MM.1S (cell line): Measurements from ENCODE around the gene MACROD2.

Source experiments
- EZH2phosphoT487 ChIP-seq: fragments of 300-600 bp; sonication (generic); IDR thresholded peaks from 2 replicates; pipeline ENCODE4 v1.6.1; 2018; ENCODE audit warnings: antibody characterized with exemption, low read length
- TF ChIP-seq, protein P1 (sequence below): fragments of 300-600 bp; sonication (generic); IDR thresholded peaks from 2 replicates; pipeline ENCODE4 v1.5.1; 2016; ENCODE audit warnings: antibody characterized with exemption, low read length, mixed read lengths

DNA sequence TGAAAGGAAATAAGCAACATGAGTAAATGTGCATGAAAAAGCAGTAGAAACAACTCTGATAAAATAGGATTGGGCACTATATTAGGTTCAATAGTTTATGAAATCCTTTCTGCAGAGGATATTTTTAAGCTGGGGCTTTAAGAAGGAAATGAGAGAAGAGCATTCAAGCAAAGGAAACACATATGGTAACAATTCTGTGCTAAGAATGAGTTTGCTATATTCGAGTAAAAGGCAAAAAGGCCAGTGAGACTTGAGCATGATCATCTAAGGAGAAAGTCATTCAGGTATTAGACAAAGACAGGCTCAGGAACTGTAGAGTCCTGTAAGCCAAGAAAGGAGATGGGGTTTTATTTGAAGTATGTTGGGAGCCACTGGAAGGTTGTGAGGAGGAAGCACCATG, 729.2 kb downstream of the MACROD2 start:
- TF ChIP-seq, protein P1, sequence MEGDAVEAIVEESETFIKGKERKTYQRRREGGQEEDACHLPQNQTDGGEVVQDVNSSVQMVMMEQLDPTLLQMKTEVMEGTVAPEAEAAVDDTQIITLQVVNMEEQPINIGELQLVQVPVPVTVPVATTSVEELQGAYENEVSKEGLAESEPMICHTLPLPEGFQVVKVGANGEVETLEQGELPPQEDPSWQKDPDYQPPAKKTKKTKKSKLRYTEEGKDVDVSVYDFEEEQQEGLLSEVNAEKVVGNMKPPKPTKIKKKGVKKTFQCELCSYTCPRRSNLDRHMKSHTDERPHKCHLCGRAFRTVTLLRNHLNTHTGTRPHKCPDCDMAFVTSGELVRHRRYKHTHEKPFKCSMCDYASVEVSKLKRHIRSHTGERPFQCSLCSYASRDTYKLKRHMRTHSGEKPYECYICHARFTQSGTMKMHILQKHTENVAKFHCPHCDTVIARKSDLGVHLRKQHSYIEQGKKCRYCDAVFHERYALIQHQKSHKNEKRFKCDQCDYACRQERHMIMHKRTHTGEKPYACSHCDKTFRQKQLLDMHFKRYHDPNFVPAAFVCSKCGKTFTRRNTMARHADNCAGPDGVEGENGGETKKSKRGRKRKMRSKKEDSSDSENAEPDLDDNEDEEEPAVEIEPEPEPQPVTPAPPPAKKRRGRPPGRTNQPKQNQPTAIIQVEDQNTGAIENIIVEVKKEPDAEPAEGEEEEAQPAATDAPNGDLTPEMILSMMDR, result no peak
- TF ChIP-seq EZH2phosphoT487, result no peak
